ENCODE data around the gene PARVB.

Gene PARVB

GRCh38 chr22:44004104-44004460 is 20.0 kb upstream of the PARVB start:
- Histone ChIP-seq H3K4me2 (ENCODE audit: low read length) (no peak overlapping the region), H3K4me3 (ENCODE audit: low read length) (no peak overlapping the region), H3K27ac (ENCODE audit: low read length) (no peak overlapping the region), H3K9ac (ENCODE audit: low read length) (no peak overlapping the region), H3K79me2 (ENCODE audit: low read length) (no peaks in the 10 kb centered on the region), H4K20me1 (ENCODE audit: insufficient read depth, low read length) (no peaks in the 10 kb centered on the region), H3K4me1 (ENCODE audit: low read length) (0 out of 2 replicates have a peak, but pooled peaks cover 4% of the 10 kb centered on the region), H3K36me3 (replicated peaks; ENCODE audit: low read depth, low read length) (peaks cover 3% of the 10 kb centered on the region), H3K9me3 (ENCODE audit: insufficient read depth, low read length) (no peaks in the 10 kb centered on the region), H3K27me3 (ENCODE audit: low read depth, low read length) (no peaks in the 10 kb centered on the region), H2AFZ (ENCODE audit: low read depth, low read length) (no peak overlapping the region)
- TF ChIP-seq EZH2phosphoT487 (IDR thresholded peaks at IDR 0.05; ENCODE audit: low read depth), result no peak
- TF ChIP-seq CTCF (IDR thresholded peaks at IDR 0.05; ENCODE audit: low read depth, low read length), result no peak

GRCh38 chr22:44005524-44005923 is 18.6 kb upstream of the PARVB start:
- H4K20me1 ChIP-seq (ENCODE audit: insufficient read depth, low read length), result no peaks in the 10 kb centered on the region
- no peaks in the 10 kb centered on the region for H3K36me3 ChIP-seq (replicated peaks; ENCODE audit: low read depth, low read length)
- H3K4me3 ChIP-seq (ENCODE audit: low read length), result no peak overlapping the region
- H2AFZ ChIP-seq (ENCODE audit: low read depth, low read length), result no peak overlapping the region
- no peak overlapping the region for H3K27ac ChIP-seq (ENCODE audit: low read length)
- no peaks in the 10 kb centered on the region for H3K27me3 ChIP-seq (ENCODE audit: low read depth, low read length)
- H3K9me3 ChIP-seq (ENCODE audit: insufficient read depth, low read length), result no peaks in the 10 kb centered on the region
- H3K4me2 ChIP-seq (ENCODE audit: low read length), result no peak overlapping the region
- H3K79me2 ChIP-seq (ENCODE audit: low read length), result no peaks in the 10 kb centered on the region
- TF ChIP-seq CTCF (IDR thresholded peaks at IDR 0.05; ENCODE audit: low read depth, low read length) (no peak), EZH2phosphoT487 (IDR thresholded peaks at IDR 0.05; ENCODE audit: low read depth) (no peak)
- H3K4me1 ChIP-seq (ENCODE audit: low read length), result 0 out of 2 replicates have a peak, but pooled peaks cover 4% of the 10 kb centered on the region
- H3K9ac ChIP-seq (ENCODE audit: low read length), result no peak overlapping the region

GRCh38 chr22:44012162-44012561 is 11.9 kb upstream of the PARVB start:
- H3K79me2 ChIP-seq (ENCODE audit: low read length), result no peaks in the 10 kb centered on the region
- H4K20me1 ChIP-seq (ENCODE audit: insufficient read depth, low read length), result no peaks in the 10 kb centered on the region
- no peaks in the 10 kb centered on the region for H3K9me3 ChIP-seq (ENCODE audit: insufficient read depth, low read length)
- H3K4me2 ChIP-seq (ENCODE audit: low read length), result no peak overlapping the region
- no peaks in the 10 kb centered on the region for H3K27me3 ChIP-seq (ENCODE audit: low read depth, low read length)
- no peak overlapping the region for H2AFZ ChIP-seq (ENCODE audit: low read depth, low read length)
- H3K4me1 ChIP-seq (ENCODE audit: low read length), result peaks cover 18% of the 10 kb centered on the region
- TF ChIP-seq CTCF (IDR thresholded peaks at IDR 0.05; ENCODE audit: low read depth, low read length) (no peak), EZH2phosphoT487 (IDR thresholded peaks at IDR 0.05; ENCODE audit: low read depth) (no peak)
- H3K9ac ChIP-seq (ENCODE audit: low read length), result no peak overlapping the region
- no peaks in the 10 kb centered on the region for H3K36me3 ChIP-seq (replicated peaks; ENCODE audit: low read depth, low read length)
- no peak overlapping the region for H3K4me3 ChIP-seq (ENCODE audit: low read length)
- no peak overlapping the region for H3K27ac ChIP-seq (ENCODE audit: low read length)

GRCh38 chr22:44012591-44012990 is 11.5 kb upstream of the PARVB start:
- Histone ChIP-seq H3K9ac (ENCODE audit: low read length) (no peak overlapping the region), H3K79me2 (ENCODE audit: low read length) (no peaks in the 10 kb centered on the region), H4K20me1 (ENCODE audit: insufficient read depth, low read length) (no peaks in the 10 kb centered on the region), H2AFZ (ENCODE audit: low read depth, low read length) (no peak overlapping the region), H3K27me3 (ENCODE audit: low read depth, low read length) (no peaks in the 10 kb centered on the region), H3K9me3 (ENCODE audit: insufficient read depth, low read length) (no peaks in the 10 kb centered on the region), H3K4me1 (ENCODE audit: low read length) (peaks cover 19% of the 10 kb centered on the region), H3K4me2 (ENCODE audit: low read length) (no peak overlapping the region), H3K36me3 (replicated peaks; ENCODE audit: low read depth, low read length) (no peaks in the 10 kb centered on the region), H3K27ac (ENCODE audit: low read length) (no peak overlapping the region), H3K4me3 (ENCODE audit: low read length) (no peak overlapping the region)
- TF ChIP-seq CTCF (IDR thresholded peaks at IDR 0.05; ENCODE audit: low read depth, low read length), result no peak
- TF ChIP-seq EZH2phosphoT487 (IDR thresholded peaks at IDR 0.05; ENCODE audit: low read depth), result no peak
